ENCODE results near the gene MEGF8.

MEGF8 gene

DNA sequence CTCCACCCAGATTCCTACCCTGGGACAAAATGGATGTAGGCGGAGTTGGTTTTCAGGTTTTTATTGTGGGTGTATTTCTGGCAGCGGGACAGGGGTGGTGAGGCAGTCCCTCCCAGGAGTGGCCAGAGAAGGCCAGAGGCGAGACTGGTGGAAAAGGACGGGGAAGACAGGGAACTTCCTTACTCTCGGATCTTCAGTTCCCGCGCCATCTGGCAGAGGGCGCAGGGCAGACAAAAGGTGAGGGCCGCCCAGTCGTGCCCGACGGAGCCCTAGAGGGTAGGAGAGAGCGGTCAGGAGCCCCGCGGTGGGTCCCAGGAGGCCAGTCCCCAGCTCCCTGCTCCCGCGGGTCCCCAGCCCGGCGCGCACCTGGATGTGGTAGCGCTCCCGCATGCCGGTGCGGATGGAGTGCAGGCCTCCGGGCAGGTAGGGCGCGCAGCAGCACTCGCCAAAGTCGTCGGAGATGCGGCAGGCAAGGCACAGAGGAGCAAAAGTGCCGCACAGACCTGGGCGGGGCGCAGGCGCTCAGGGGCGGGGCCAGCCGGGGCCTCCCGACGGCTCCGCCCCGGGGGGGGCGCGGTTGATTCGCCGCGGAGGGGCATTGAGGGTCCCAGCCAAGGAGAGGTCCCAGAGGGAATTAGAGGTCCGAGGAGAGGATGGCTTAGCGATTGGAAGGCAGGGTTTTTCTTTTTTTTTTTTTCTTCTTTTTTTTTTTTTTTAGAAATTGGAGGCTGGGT is 61.7 kb downstream of the MEGF8 start:
- DNase-seq (ENCODE audit: low spot score): peak; percentile 49

DNA sequence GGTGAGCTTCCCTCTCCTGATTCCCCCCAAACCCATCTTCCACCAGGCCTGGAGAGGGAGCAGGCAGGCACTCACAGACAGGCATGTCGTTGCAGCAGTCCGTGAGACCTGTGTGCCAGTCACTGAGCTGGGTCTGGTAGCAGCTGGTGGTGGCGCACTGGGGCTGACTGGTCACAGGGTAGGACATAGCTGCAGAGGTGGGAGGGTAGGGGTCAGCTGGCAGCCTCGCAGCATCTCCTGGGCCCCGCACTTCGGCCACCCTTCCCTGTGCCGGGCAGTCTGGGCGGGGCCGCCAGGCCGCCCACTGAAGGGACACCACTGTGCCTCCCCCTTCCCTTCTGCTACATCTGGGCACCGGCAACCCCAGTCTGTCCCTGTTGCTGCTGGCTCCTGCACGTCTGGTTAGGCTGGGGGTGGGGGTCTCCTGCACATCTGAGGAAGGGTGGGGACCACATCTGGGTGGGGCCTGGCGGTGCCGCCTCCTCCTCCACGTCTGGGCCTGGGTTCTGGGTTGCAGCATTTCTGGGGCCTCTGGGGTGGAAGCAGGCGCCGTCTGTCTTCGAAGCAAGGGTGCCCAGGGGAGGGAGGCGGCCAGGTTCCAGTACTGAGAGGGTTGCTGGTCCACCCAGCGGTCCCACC is 63.5 kb downstream of the MEGF8 start:
- no peak for DNase-seq (ENCODE audit: low spot score)

DNA sequence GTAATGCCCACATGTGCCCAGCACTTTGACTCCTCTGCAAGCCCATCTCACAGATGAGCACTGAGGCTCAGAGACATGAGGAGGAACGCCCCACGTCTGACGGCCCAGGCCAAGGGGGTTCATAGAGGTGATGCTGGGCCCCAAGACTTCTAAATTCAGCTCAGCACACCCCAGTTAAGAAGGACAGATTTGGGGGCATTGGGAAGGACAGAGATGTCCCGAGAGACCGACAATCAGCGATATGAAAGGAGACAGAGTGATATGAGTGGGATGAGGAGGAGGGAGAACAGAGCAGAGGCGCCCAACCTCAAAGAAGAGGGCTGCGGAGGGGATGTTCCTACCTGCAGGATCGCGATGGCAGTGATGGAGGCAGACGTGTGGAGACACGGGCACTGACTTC is 64.5 kb downstream of the MEGF8 start, which contains the start of gene CNFN:
Gene CNFN (minus strand): TSS at position 399 of the 400 bp plus-strand sequence. CDS start 1,260 bp downstream, outside the sequence.
- no peak for DNase-seq (ENCODE audit: low spot score)

DNA sequence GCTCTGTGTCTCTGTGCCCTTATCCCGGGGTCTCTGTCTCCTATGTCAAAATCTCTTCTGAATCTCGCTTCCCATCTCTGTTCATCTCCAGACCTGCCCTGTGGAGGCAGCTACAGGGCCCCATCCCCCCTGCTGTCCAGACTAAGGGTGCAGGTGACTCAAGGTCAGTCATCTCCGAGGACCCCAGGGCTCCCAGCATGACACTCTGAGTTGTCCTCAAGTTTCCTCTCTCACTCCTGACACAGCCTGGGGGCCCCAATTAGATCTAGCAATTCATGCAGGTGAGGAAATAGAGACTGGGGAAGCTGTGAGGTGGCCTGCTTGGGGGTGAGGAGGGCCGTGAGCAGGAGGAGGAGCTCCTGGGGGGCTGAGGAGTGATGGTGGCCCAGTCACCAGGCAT is 66.7 kb downstream of the MEGF8 start:
- no peak for DNase-seq (ENCODE audit: low spot score)

DNA sequence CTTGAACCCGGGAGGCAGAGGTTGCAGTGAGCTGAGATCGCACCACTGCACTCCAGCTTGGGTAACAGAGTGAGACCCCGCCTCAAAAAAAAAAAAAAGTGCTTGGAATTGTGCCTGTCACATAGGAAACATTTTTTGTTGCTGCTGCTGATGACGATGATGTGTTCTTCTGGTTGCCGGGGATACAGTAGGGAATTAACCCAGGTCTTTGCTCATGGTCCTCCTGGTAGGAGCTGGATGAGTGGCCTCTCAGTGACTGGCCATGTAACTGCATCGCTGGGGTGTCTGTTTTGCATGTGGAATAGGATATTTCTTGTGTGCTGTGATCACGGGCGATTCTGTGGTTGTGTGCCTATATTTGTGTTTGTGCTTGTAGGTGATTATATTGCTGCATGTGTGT is 69.3 kb downstream of the MEGF8 start:
- DNase-seq (ENCODE audit: low spot score): no peak

DNA sequence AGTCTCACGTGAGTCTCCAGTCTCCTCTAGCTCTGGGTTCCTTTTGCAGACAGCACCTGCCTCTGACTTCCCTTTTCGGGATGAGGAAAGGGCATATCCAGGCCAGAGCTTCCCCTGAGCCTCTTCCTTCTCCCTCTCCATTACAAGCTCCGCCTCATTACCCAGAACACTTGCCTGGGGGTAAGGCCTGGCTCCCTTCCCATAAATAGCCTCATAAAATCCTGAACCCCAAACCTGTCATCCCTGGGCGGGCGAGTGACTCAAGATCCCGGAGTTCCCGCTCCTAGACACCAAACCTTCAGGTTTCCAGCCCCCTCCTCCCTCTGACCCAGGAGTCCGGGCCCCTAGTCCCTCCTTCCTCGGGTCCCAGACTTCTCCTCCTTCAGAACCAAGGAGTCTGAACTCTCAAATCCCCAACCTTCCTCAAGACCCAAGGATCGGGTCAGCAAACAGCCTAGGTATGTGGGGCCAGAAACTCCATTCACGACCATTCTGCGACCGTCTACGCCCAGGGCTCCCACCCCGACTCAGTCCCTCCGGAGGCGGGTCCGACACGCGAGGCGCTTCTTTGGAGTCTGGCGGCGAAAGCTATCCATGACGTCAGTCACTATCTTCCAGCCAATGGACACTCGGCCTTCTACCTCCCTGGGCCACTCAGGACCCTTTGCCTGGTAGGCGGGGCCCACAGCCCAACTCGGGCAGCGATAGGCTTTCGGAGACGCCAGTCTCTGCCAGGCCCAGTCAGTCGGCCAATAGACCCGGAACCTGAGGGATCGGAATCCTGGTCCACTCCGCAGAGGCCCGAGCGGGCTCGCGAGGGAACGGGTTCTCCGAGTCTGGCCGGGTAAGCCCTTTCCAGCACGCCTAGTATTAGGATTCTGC is 71.2 kb downstream of the MEGF8 start:
- peak; percentile 98 for DNase-seq (ENCODE audit: low spot score)

DNA sequence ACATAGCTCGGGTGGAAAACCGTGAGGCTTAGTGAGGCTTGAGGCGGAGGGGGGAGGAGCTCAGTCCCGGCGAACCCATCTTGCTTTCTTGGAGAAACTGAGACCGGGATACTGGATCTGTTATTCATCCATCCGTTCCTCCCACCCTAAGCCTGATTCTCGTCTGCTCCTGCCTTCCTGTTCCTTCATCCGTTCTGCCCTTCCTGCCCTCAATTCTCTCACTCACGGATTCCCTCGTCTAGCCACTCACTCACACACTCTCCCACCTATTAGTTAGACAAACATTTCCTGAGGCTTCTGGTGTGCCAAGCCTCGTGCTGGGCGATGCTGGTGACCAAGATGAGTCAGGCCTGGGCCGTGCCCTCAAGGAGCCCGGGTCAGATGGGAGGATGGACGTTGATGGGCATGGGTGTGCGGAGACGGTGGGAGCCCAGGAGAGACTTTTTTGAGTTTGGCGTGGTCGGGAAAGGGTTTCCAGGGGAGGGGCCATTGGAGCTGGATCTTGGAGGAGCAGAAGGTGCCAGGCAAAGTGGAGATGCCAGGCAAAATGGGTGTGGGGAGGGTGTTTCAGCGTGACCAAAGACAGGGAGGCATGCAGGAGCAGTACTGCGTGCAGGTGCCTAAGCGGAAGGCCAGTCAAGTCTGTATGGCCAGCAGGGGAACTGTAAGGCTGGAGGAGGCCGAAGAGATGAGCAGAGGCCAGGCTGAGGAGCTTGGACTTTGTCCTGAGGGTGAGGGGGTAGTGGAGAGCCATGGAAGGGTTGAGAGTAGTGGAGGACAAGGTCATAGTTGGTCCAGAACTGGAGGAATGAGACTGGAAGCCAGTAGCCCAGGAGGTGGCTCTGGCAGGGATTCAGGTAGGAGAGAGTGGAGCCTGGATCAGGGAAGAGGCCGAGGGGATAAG is 72.1 kb downstream of the MEGF8 start:
- DNase-seq (ENCODE audit: low spot score): no peak

DNA sequence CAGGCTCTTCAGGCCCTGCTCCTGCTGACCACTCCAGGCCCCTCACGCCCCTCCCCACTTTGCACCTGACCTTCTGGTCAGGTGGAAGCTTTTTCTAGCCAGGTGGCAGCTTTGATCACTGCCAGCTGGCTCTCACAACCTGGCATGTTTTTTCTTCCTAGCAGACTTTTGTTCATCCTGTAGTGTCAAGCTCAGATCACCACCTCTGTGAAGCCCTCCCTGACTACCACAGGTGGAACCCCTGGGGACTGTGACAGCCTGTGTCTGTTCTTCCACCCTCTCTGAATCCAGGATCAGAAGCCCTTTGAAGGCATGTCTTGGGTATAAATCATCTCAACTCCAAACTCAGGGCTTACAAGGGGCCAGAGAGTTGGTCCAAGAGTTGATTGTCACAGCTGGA is 75.0 kb downstream of the MEGF8 start:
- no peak for DNase-seq (ENCODE audit: low spot score)

DNA sequence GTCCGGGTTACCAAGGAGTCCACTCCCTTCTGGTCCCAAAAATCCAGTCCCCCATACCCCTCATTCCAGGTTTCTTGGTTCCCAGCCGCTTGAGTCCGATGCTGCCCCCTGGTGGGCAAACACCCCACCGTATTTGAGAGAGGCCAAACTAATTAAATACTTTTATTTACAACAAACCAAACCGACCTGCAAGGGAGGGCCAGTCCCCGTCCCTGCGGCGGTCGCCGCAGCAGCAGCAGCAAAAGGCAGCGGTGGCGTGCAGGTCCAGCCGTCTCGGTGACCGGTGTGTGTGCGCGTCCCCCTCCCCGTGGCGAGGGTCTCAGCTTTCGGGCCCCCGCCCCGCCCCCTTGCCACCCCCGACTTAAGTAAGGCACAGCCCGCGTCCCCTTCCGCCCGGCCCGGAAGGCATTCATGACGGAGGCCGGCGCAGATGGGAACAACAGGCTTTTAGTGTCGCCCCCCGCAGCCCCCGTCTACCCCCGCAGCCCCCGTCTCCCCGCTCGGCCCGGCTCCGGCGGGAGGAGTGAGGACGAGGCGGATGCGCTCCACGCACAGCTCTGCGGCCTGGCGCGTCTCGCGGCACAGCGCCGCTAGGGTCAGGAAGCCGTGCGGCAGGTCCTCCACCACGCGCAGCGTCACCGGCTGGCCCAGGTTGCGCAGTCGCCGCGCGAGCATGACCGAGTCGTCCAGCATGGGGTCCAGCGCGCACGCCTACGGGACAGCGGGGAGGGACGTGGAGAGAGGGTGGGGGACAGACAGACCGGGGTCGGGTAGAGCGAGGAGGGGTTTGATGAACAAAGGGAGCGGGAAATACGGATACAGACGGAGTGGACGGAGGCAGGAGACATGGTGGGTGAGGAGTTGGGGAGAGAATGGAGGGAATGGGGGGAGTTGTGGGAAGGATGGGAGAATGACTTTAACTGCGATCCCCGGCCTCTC is 76.2 kb downstream of the MEGF8 start:
- DNase-seq (ENCODE audit: low spot score): peak; percentile 76

DNA sequence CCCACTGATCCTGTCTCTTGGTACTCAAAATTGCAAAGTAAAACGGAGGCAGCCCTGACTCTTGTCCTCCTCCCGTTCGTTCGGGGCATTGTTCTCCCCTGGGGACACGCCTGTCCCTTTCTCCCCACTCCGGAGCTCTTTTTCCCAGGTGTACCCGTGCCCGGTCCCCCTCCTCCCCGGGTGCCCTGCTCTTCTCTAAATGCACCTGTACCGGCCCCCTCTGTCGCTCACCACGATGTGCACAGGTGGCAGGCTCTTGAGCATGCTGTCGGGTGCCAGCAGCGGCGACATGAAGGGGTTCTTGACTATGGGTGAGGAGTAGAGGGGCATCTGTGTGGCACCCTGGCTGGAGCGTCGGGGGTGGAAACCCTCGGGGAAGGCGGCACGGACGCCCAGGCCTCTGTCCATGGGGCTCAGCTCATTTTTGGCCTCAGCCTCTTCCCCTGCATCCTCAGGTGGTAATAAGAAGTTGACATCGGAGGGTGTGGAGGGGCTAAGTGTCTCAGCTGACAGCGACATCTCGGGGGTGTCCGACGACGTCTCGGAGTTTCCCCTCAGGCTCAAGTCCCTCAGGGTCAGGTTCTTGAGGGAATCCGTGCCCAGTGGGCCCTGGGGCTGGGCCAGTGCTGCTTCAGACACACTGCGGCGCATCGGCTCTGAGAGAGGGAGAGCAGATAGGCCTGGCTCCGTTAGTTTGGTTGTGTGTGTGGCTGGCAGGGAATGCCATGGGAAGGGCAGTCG is 77.1 kb downstream of the MEGF8 start:
- no peak for DNase-seq (ENCODE audit: low spot score)

DNA sequence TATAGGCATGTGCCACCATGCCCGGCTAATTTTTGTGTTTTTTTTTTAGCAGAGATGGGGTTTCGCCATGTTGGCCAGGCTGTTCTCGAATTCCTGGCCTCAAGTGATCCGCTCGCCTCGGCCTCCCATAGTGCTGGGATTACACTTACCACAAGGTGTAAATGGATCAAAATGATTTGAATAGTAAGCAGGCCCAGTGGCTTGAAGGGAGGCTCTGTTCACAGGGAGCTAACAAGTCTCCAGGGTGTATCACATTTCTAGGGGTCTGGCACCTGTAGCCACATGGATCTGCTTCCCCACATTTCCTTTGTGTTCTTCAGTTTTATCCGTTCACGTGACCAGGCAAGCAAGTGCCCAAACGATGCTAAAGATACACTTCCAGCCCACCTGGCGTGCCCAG is 78.2 kb downstream of the MEGF8 start:
- no peak for DNase-seq (ENCODE audit: low spot score)

DNA sequence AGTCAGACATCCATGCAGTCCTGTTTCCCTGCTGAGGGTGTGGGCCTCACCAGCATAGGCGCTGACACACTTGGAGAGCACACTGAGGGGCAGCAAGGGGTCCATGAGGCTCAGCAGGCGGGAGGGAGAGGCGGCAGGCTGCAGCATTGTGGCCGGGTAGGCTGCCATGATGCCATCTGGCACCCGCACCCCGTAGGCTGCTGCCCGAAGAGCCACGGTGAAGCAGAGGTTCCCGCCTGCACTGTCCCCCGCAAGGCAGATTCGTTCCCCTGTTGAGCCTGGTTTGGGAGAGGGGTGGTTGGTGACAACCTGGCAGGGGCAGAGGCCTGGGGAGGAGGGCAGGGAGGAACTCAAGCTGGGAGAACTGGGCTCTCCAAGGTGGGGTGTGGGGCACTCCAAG is 80.7 kb downstream of the MEGF8 start:
- DNase-seq (ENCODE audit: low spot score): no peak

DNA sequence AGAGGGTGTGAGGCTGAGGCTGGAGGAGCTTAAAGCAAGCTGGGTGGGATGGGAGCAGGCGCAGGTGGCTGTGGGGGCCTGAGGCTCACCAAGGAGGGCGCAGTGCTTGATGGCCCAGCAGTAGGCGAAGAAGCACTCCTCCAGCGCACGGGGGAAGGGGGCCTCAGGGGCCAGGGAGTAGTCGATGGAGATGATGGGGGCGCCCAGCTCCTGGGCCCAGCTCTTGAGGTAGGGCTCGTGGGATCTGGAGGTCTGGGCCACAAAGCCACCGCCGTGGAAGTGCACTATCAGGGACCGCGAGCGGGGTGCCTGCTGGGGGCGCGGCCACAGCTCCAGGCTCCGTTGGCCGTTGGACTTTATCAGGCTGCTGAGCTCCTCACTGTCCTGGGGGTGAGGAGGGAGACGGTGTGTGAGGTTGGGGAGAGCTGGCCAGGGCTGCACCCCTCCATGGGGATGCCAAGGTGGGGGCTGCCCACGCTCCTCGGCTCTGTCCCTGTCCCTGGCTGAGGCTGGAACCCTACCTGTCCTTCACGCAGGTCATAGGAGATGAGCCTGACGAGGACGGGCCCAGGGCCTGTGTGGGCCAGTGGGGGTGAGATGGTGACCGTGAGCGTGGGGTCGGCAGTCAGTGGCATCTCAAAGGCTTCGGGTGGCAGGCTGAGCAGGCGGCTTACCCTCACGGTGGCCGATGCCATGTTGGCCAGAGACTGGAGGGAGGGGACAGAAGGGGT is 81.8 kb downstream of the MEGF8 start:
- DNase-seq (ENCODE audit: low spot score): no peak

DNA sequence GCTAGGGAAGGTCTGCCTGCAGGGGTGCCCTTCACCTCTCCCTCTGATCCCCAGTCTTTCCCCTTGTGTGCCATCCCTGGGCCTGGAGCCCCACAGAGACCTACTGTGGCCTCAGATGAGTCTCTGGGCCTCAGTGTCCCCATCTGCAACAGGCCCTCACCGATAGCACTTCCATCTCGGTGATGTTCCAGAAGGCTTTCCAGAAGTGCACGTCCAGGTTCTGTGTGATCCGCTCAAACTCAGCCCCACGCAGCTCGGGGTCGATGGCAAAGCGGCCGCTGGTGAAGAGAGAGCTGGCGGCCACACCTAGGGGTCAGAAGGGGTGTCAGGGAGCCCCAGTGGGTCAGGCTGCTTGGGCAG is 82.4 kb downstream of the MEGF8 start:
- DNase-seq (ENCODE audit: low spot score): no peak

DNA sequence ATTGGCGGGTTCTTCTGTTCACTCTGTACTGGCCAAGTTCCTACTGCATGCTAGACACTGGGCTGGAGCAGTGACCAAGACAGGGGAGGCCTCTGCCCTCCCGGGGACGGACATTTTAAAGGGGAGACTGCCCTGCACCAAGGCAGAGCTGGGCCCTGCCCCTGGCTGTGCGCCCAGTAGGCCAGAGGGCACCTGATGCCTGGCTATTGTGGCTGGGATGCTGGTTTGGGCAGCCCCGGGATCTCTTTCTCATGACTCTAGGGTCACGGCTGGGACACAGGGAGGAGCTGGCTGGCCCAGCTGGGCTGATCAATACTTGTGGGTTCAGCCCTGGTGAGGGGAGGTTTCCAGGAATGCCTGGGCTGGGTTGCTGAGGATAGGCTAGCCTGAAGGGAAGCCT is 84.0 kb downstream of the MEGF8 start:
- DNase-seq (ENCODE audit: low spot score): no peak

DNA sequence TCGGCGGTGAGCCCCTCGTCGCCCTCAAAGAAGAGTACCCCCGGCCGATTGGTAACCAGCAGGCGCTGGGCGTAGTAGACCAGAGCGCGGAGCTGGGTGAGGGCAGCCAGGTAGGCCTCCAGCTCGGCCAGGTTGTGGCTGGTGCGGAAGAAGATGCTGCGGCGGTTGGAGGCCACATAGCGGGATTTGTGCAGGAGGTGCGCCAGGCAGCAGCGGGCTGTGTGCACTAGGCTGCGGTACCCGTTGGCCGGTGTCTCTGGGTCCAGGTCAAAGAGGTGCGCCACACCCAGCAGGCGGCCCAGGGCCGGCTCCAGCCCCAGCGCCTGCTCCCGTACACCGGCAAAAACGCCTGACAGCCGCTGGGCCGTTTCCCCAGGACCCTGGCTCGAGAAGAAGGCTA is 84.9 kb downstream of the MEGF8 start:
- no peak for DNase-seq (ENCODE audit: low spot score)

DNA sequence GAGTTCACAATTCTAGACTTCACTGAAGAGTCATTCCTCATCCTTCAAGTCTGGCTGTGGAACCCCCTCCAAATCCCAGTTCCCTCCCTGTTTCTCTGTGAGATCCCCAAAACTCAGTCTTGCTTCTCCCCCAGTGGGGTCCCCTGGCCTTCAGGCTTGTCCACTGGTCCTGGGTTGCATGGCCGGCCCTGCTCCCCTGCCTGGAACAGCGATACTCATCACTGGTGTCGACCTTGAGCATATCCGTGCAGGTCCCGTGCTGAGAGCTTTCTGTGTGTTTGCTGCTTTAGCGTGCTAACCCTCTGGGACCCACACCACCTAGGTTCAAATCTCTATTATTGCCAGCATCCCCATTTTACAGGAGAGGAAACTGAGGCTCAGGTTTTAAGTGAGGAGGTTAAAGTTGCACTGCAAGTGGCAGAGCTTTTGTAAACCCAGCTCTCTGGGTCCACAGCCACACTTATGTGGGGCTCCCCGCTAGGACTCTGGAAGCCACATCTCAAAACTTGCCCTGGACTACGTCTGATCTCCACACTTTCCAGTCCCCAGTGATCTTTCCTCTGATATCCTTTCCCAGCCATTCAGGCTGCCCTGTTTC is 86.2 kb downstream of the MEGF8 start:
- no peak for DNase-seq (ENCODE audit: low spot score)

DNA sequence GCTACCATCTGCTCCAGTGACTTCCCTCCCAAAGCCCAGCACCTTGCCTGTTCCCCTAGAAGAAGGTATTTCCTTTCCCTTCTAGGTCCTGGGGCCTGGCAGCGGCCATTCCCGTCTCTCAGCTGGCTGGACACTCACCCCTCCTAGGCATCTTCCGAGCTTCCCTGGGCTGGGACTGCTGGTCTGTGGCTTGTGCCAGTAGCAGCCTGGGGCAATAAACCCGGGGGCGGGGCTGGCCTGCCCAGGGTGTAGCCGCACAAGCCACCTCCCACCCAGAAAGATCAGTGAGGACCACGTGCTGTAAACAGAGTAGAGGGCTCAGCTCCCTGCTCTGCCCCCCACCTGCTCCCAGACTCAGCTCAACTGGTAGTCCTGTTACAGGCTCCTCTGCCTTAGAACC is 86.8 kb downstream of the MEGF8 start:
- DNase-seq (ENCODE audit: low spot score): peak; percentile 92

DNA sequence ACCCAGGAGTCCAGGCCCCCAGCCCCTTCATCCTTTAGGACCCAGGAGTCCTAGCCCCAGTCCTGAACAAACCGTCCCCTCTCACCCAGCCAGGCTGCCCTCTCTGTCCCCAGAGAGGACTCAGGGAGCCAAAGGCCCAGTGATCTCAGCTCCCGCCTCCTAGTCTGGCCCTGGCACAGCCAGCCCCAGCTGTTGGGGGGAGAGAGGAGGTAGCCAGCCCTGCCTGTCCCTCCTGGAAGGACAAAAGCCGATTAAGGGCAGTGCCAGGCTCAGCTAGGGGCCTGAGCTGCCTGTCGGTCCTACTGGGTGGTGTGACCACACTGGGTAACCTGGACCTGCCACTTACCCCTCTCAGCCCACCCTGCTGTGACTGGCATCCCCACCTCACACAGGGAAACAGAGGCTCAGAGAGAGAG is 87.2 kb downstream of the MEGF8 start:
- peak; percentile 95 for DNase-seq (ENCODE audit: low spot score)
